Measurements from ENCODE around the gene NMRK2.

GRCh38 chr19:3969435-3970312 is 36.8 kb downstream of the NMRK2 start:
- TF ChIP-seq FOXM1 (IDR thresholded peaks at IDR 0.05; ENCODE audit: borderline replicate concordance) (no peak), SUZ12 (IDR thresholded peaks at IDR 0.05) (no peak), FOXK2 (IDR thresholded peaks at IDR 0.05) (no peak), TARDBP (IDR thresholded peaks at IDR 0.05) (no peak), SP1 (IDR thresholded peaks at IDR 0.05) (no peak), NFRKB (IDR thresholded peaks at IDR 0.05) (no peak), BHLHE40 (IDR thresholded peaks at IDR 0.05; ENCODE audit: borderline replicate concordance) (no peak), HDGF (IDR thresholded peaks at IDR 0.05; ENCODE audit: borderline replicate concordance) (no peak), L3MBTL2 (conservative IDR thresholded peaks at IDR 0.05) (no peak), ARNT (IDR thresholded peaks at IDR 0.05) (no peak), LEF1 (IDR thresholded peaks at IDR 0.05; ENCODE audit: borderline replicate concordance) (no peak)

Data from HEK293T (cell line).